Right ventricle myocardium inferior (tissue), 1 donor: ENCODE results near the gene MYL3. TPM values are rescaled to one million over a fixed set of nuclear protein-coding genes. Genes with fewer than 3 reads are reported as not detected.
"Not testable (repeated sequence)": the region's sequence is repeated elsewhere in the genome, so short reads cannot be mapped to it uniquely, and the experiment has no call there.

Experiments
- ATAC-seq: fragments of 200-7000 bp; cut with Tn5 transposase; one replicate; pipeline ENCODE4 v1.9.1; 2020; ENCODE audit warnings: mild to moderate bottlenecking, moderate library complexity
- DNase-seq: peaks from one replicate; pipeline ENCODE4 v3.0.0; 2021; ENCODE audit errors: missing footprints
- intact Hi-C: fragments of 100-400 bp; cut with DNase I; formaldehyde crosslinking; loops from one replicate; pipeline ENCODE4 v1.11.0; 2022
- total RNA-seq: library from RNA; stranded (reverse); fragmentation: NEBNext Ultra II Directional; extraction: Animal tissue kit (Norgen Biotek cat#: 25700); gene quantifications from one replicate; pipeline ENCODE4 v1.2.1, GENCODE V29; 2021
- donor health status: DM: no; HTN: yes; CAD: no; lungs with severe emphysema.

The MYL3 gene
- total RNA-seq, 1 donor from 2014 or later: 11,437 TPM

DNA sequence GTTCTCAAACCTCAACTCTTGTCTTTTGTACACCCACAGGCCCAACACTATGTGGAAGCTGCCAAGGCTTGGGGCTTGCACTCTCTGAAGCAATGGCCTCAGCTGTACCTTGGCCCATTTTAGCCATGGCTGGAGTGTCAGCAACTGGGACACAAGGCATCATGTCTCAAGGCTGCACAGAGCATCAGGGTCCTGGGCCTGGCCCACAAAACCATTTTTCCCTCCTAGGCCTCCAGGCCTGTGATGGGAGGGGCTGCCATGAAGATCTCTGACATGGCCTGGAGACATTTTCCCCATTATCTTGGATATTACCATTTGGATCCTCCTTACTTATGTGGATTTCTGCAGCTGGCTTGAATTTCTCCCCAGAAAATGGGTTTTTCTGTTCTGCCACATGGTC is 39.9 kb downstream of the MYL3 start:
- intact Hi-C loops, DNase-seq, ATAC-seq: not testable (repeated sequence)

DNA sequence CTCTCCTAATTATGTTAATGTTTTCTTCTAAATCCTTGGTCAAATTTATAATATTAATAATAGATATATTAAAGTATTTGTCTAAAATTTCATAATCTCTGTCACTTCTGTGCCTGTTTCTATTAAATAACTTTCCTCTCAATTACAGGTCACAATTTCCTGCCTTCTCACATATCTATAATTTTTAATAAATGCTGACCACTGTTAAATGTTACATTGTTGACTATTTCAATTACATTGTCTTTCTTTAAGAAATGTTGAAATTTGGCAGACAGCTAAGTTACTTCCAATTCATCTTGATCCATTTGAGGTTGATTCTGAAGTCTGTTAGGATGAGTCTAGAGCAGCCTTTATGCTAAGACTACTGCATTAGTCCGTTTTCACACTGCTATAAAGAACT is 41.7 kb downstream of the MYL3 start:
- intact Hi-C loops: no loop called here
- no peak for DNase-seq
- no peak for ATAC-seq

DNA sequence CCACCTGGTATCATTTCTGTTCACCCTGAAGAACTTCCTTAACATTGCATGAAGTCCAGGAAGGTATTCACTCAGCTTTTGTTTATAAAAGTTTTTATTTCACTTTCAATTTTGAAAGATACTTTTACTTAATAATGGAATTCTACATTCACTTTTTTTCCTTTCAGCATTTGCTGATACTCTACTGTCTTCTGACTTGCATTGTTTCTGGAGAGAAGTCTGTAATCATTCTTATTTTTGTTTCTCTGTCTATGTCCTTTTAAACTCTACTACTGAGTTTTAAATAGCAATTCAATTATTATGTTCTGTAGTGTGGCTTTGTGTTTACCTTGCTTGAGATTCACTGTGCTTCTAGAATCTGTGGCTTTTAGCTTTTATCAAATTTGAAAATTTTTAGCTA is 42.4 kb downstream of the MYL3 start:
- ATAC-seq (no peak), DNase-seq (no peak)
- intact Hi-C loops: no loop called here

DNA sequence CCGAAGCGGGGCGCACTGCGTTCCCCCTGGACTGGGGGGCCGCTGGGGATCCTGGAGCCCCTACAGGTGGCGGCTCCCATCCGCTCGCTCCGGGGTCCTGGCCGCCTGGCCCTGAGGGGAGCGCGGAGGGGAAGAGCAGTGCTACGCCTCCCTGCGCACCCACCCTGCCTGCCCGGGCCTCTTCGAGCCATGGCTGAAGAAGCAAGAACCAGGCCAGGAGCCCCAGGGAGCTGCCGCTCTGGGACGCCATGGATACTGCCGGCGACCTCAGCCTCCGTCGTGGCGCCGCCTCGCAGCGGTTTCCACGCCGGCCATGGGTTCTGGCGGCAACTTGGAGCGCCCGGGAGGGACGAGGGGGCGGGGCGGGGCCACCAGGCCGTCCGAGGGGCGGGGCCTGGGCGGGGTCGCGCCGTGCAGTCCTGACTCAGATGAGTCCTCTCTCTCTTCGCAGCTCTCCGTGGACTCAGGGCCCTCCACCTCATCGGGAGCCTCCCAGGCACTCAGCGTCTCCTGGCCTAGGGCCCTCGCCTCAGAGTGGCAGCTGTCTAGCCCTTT is 50.9 kb downstream of the MYL3 start:
- peak; percentile 86 for ATAC-seq
- intact Hi-C loops: no loop called here
- peak; percentile 81 for DNase-seq

DNA sequence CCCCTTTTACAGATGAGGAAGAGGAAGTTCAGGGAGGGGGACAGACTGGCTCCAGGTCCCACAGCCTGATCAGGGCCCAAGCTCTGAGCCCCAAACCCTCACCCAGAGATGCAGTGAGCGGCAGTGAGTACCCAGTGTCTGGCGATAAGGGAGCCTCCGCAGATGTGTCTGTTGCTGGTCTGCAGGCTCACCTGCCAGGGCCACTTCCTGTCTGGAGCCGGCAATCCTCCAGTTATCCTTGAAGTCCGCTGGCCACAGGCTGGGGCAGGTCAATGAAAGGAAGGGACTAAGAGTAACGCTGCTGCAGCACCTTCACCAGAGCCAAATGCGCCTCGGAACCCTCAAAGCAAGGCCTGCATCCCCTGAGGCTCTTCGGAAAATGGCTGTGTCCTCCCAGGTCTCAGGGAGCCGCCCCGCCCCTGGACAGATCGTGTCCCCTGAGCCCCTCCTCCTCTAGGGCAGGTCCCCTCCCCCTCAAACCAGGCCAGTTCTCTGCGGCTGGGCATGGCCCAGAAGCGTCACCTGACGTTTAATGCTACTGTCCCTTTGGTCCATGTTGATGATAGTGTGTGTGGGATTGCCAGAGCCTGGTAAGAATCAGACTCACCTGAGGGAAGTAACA is 51.5 kb downstream of the MYL3 start:
- intact Hi-C loops: no loop called here
- ATAC-seq: peak; percentile 13
- DNase-seq: no peak

DNA sequence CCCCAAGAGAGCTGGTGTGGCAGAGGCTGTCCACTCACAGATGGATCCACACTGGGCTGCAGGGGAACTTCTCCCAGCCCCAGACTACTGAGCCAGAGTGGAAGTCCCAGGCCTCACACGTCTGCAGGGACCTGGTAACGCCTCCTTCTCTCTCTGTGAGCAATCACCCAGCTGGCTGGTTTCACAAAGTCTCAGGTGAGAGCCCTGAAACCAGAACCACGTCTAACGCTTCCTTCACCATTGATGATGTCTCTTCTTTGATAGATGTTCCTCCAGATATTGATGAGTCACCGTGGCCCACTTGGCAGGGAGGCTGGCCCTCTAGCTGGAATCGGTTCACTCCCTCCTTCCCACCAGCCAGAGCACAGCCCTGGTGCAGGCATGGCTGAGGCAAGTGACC is 54.5 kb downstream of the MYL3 start:
- DNase-seq, ATAC-seq, intact Hi-C loops: not testable (repeated sequence)

Other genes with a start within 250 kb of the MYL3 start
- gene ALS2CL, start 169.8 kb downstream of the MYL3 start, total RNA-seq: 36.9 TPM
- gene TMIE, start 162.1 kb downstream of the MYL3 start, total RNA-seq: 0.89 TPM
- 0.11 TPM for gene PRSS50, start 145.6 kb downstream of the MYL3 start, total RNA-seq
- 12.7 TPM for gene PTH1R, start 14.3 kb upstream of the MYL3 start, total RNA-seq
- gene CCDC12, start 113.3 kb upstream of the MYL3 start, total RNA-seq: 26.3 TPM
- gene NBEAL2, start 116.2 kb upstream of the MYL3 start, total RNA-seq: 14.5 TPM